Skeletal muscle cell (primary cell): Measurements from ENCODE around the gene C12orf50.
"Not testable (repeated sequence)": the region's sequence is repeated elsewhere in the genome, so short reads cannot be mapped to it uniquely, and the experiment has no call there.

Experiments used
- DNase-seq: peaks from one replicate; pipeline ENCODE4 v3.0.0-alpha.2; 2010; ENCODE audit warnings: low read depth
- H3K4me3 ChIP-seq: 2 replicates; pipeline ENCODE4 v1.5.1; 2011; ENCODE audit warnings: low read depth, mild to moderate bottlenecking, control low read depth, low read length, moderate library complexity

C12orf50 gene, protein sequence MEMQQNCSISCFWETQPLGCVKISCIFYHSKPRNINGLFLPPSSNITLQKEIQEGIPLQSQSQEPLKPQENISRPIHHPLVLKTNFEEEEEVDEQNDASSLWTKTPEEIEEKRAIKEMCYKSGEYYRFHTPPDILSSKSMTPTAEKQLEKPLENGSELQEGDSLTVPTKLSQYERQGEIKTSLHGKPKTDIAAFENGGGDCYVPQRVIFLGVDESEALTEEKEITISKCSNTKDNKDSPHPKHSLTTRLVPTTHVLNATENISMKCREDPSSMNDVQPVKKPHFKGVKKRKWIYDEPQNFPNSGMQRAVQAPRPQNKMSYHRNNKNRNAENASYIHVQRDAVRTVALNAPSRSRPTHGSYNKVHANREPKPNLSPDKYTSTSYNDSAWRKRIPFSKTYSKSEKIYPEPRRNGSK

GRCh38 chr12:88029093-88029665 is at the start of gene C12orf50:
C12orf50 (minus strand) TSS chr12:88029401; CDS start chr12:88026962, 2,439 bp downstream.
- no peak for DNase-seq
- H3K4me3 ChIP-seq, result no peak within 1 kb of the TSS

GRCh38 chr12:88067301-88067700 is 38.1 kb upstream of the C12orf50 start:
- DNase-seq, result no peak
- no peak overlapping the region for H3K4me3 ChIP-seq

DNA sequence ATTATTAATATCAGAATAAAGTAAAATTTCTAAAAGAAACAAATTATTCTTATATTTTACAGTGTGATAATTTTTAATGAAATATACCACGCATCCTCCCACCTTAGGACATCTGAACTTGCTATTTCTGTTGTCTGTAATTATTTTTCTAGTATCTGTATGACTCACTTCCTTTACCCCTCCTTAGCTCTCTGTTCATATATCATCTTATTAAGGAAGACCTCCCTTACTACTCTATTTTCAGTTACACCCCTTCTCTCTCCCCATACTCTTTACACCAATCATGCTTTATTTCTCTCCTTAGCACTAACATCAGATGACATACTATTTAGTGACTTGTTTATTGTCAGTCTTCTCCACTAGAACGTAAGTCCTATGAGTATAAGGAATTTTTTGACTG is 34.2 kb upstream of the C12orf50 start:
- no peak for DNase-seq

DNA sequence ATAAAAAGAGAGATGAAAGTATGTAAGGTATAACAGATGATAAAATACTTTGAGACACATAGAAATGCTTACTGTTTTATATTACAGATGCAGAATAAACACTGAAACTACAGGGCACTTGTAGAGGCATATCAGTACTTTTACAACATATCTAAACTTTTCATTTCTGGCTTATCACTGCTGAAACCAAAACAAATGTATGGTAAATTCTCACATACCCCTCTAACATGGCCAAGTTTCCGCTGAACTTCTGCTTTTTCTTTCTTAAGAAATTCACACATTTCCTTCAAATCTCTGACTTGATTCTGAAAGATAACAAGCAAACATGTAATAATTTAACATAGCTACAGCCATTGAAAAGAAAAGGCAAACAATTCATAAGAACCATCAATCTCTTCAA is 33.3 kb upstream of the C12orf50 start:
- DNase-seq, result no peak
- H3K4me3 ChIP-seq, result no peak overlapping the region

More for the DNA sequence above, 34.2 kb upstream of the C12orf50 start:
- no peak overlapping the region for H3K4me3 ChIP-seq

- DNase-seq, result no peak
- no peak overlapping the region for H3K4me3 ChIP-seq
These were observed 29.5 kb upstream of the C12orf50 start for GRCh38 chr12:88058719-88059077.

- H3K4me3 ChIP-seq, result no peak overlapping the region
- peak; percentile 47 for DNase-seq
These were observed 29.0 kb upstream of the C12orf50 start for GRCh38 chr12:88057994-88058718.

- DNase-seq, result no peak
- H3K4me3 ChIP-seq, result no peak overlapping the region
These were observed 27.4 kb upstream of the C12orf50 start for GRCh38 chr12:88056571-88056970.

DNA sequence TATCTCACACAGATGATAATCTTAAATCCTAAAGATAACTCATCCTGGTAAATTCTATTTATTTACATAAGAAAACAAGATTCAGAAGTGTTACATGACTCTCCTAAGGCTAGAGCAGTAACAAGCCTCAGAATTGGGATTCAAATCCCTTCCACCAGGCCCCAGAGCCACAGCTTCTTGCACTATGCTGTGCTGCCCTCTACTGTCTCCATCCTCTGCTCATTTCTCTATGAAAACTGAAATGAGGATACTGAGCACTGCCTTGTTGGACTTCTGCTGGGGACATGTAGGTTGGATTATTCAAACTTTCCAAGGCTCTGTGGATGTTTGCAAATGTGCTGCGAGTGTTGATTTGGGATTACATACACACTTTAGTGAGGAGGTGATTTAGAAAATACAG is 23.5 kb upstream of the C12orf50 start:
- no peak for DNase-seq
- H3K4me3 ChIP-seq, result no peak overlapping the region

DNA sequence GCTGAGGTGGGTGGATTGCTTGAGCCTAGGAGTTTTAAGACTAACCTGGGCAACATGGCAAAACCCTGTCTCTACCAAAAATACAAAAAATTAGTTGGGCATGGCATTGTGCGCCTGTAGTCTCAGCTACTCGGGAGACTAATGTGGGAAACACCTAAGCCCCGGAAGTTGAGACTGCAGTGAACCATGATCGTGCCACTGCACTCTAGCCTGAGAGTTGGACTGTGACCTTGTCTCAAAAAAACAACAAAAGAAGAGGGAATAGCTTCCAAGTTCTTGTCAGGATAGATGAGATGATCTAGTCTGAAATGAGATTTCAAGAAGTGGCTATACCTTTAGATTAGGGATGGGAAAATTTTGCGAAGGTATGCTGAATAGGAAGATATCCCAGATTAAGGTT is 14.8 kb upstream of the C12orf50 start:
- no peak for DNase-seq
- H3K4me3 ChIP-seq, result no peak overlapping the region

- H3K4me3 ChIP-seq, result no peak overlapping the region
- no peak for DNase-seq
These were observed 8.6 kb upstream of the C12orf50 start for GRCh38 chr12:88037770-88038169.

GRCh38 chr12:88036353-88036965 is 7.3 kb upstream of the C12orf50 start:
- H3K4me3 ChIP-seq, result peak overlapping the region; percentile 90
- DNase-seq, result peak; percentile 31

DNA sequence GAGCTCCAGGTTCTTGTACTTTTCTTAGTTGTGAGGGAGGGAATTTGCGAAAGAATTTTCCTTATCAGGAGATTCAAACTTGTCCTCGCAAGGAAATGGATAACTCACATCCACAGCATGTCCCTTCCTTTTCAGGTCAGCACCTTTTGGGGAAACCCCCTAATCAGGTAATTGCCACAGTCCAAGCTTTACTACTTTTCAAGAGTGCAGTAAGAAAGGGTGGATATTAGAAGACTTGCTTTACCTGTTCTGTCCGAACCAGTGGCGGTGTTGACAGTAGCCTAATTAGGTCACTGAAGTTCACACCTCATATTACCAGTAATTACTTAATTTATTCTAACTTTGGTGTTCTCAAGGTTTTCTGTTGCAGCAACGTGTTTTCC is 6.7 kb upstream of the C12orf50 start:
- H3K4me3 ChIP-seq, result peak overlapping the region; percentile 90
- DNase-seq, result no peak

- H3K4me3 ChIP-seq, result peak overlapping the region; percentile 90
- peak; percentile 65 for DNase-seq
These were observed 6.2 kb upstream of the C12orf50 start for GRCh38 chr12:88035271-88035906.

DNA sequence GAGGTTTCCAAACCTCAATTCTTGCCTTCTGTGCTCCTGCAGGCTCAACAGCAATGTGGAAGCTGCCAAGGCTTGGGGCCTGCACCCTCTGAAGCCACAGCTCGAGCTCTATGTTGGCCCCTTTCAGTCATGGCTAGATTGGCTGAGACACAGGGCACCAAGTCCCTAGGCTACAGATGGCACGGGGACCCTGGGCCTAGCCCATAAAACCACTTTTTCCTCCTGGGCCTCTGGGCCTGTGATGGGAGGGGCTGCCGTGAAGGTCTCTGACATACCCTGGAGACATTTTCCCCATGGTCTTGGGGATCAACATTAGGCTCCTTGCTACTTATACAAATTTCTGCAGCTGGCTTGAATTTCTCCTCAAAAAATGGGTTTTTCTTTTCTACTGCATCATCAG is 2.0 kb upstream of the C12orf50 start:
- H3K4me3 ChIP-seq, DNase-seq: not testable (repeated sequence)

DNA sequence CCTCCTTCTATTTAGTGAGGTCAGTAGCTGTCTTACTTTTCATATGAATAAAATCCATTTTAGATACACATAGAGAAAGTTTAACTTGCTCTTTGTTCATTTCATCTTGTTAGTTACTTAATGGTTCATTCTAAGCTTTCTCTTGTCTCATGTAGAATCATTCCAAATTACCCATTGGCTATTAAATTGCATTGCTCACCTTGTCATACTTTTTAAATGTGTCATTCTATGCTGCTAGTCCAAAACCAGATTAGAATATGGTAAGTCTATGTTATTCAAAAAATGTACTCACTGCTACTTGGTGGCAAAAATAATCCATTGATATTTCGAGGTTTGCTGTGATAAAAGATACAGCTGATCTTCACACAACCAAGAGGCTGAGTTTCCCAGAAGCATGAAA is 3.0 kb downstream of the C12orf50 start:
- no peak overlapping the region for H3K4me3 ChIP-seq
- no peak for DNase-seq

GRCh38 chr12:88017964-88018363 is 11.2 kb downstream of the C12orf50 start:
- no peak overlapping the region for H3K4me3 ChIP-seq

DNA sequence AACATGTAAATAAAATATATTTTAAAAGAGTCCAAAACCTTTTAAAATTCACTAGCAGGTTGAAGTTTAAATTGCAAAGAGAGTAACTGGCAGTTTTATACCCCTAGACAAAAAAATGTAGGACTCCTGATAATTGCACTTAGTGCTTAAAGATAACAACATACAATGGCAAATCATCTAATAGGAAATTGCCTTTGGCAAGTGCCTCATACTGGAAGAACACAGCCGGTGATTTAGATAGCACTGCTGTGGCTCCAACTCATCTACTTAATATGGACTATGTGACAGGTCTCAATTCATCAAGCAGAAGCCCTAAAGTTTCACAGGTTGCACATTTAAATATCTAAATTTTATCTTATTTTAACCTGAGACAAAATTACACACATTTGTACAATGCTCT is 13.4 kb downstream of the C12orf50 start:
- DNase-seq, result no peak
- no peak overlapping the region for H3K4me3 ChIP-seq

More at GRCh38 chr12:88017964-88018363, 11.2 kb downstream of the C12orf50 start:
- DNase-seq, result no peak

GRCh38 chr12:88011755-88012154 is 17.4 kb downstream of the C12orf50 start:
- DNase-seq, result no peak
- no peak overlapping the region for H3K4me3 ChIP-seq

- DNase-seq, result no peak
- H3K4me3 ChIP-seq, result no peak overlapping the region
These were observed 22.9 kb downstream of the C12orf50 start for GRCh38 chr12:88006351-88006750.

DNA sequence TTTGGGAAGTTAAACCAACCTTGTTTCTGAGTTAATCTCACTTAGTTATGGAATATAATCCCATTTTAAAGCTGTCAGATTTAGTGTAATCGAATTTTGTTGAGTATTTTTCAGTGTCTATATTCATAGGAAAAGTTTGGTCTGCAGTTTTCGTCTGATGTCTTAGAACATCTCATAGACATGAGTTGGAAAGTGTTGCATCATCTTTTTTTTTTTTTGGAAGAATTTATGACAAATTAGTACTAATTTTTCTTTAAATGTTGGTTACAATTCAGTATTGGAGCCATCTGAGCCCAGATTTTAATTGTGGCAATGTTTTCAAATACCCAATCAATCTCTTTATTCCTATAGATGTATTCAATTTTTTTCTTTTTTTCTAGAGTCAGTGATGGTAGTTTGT is 27.9 kb downstream of the C12orf50 start:
- no peak for DNase-seq

More for the DNA sequence above, 27.9 kb downstream of the C12orf50 start:
- H3K4me3 ChIP-seq, result no peak overlapping the region
